Panc1 (cell line): ENCODE data around the gene MRPL3. TPM values are rescaled to one million over a fixed set of nuclear protein-coding genes. Genes with fewer than 3 reads are reported as not detected.
"Not testable (repeated sequence)": the region's sequence is repeated elsewhere in the genome, so short reads cannot be mapped to it uniquely, and the experiment has no call there.

Experiments
- ATAC-seq: fragments of 200-7000 bp; cut with Tn5 transposase; 2 replicates; pipeline ENCODE4 v1.9.1; 2020; ENCODE audit warnings: mild to moderate bottlenecking, moderate library complexity
- BruUV-seq: library from RNA; stranded (reverse); fragments of 400-500 nt; replicated peaks from 2 replicates; lab custom pipeline; 2021; lab: Mats Ljungman, UMichigan
- CTCF ChIA-PET: fragments of 300-600 bp; sonication (Branson Sonifier 250); formaldehyde crosslinking; loops from one replicate; lab custom pipeline; 2022; ENCODE audit warnings: antibody characterized with exemption; lab: Charles Lee
- POLR2A ChIA-PET: fragments of 300-600 bp; sonication (Branson Sonifier 250); formaldehyde crosslinking; loops from one replicate; lab custom pipeline; 2022; ENCODE audit warnings: antibody characterized with exemption; lab: Charles Lee
- DNase-seq: peaks from one replicate; pipeline ENCODE4 v3.0.0-alpha.2; 2010; ENCODE audit warnings: low read depth, low spot score
- H3K27ac ChIP-seq: 2 replicates; pipeline ENCODE4 v1.5.1; 2011; ENCODE audit warnings: mild to moderate bottlenecking, low read length, inconsistent platforms
- H3K27me3 ChIP-seq: fragments of 200-500 bp; sonication (Bioruptor generic); 2 replicates; pipeline ENCODE4 v1.6.0; 2014; ENCODE audit warnings: low read length, inconsistent platforms; ENCODE audit not compliant: control insufficient read depth, insufficient read depth
- H3K36me3 ChIP-seq: fragments of 200-500 bp; sonication (Bioruptor generic); 2 replicates; pipeline ENCODE4 v1.5.1; 2014; ENCODE audit warnings: inconsistent platforms, mild to moderate bottlenecking, low read length, moderate library complexity; ENCODE audit not compliant: control insufficient read depth, insufficient read depth
- H3K4me1 ChIP-seq: 2 replicates; pipeline ENCODE4 v1.5.1; 2011; ENCODE audit warnings: inconsistent platforms, mild to moderate bottlenecking, low read length, moderate library complexity; ENCODE audit not compliant: control insufficient read depth, insufficient read depth
- H3K4me3 ChIP-seq, 2 experiments: 2 replicates each; pipeline ENCODE4 v1.5.1; 2011 to 2012; ENCODE audit warnings: low read depth in 2 of 2, low read length in 2 of 2, mild to moderate bottlenecking in 2 of 2, inconsistent platforms in 1 of 2, moderate library complexity in 1 of 2
- H3K9me3 ChIP-seq: fragments of 200-500 bp; sonication (Bioruptor generic); 2 replicates; pipeline ENCODE4 v1.5.1; 2014; ENCODE audit warnings: low read depth, mild to moderate bottlenecking, inconsistent platforms, low read length, moderate library complexity; ENCODE audit not compliant: control insufficient read depth, insufficient read depth
- POLR2AphosphoS5 ChIP-seq: IDR thresholded peaks from 2 replicates; pipeline ENCODE4 v1.6.1; 2012; ENCODE audit warnings: mild to moderate bottlenecking, low read depth, low read length, moderate library complexity
- SIN3A ChIP-seq: IDR thresholded peaks from 2 replicates; pipeline ENCODE4 v1.6.1; 2012; ENCODE audit warnings: low read depth, mild to moderate bottlenecking, low read length, moderate library complexity, borderline replicate concordance; ENCODE audit not compliant: insufficient read depth
- TCF7L2 ChIP-seq: IDR thresholded peaks from 2 replicates; pipeline ENCODE4 v1.6.1; 2011; ENCODE audit warnings: mild to moderate bottlenecking, low read depth, low read length, inconsistent platforms
- in situ Hi-C: cut with HindIII; loops from 2 replicates; pipeline ENCODE4 v1.10.0; 2016; ENCODE audit warnings: low sequenced_read_pairs, low pct_unique_long_range_greater_than_20kb
- intact Hi-C: fragments of 100-400 bp; cut with micrococcal nuclease; formaldehyde crosslinking; loops from one replicate; pipeline ENCODE4 v1.10.0; 2022; ENCODE audit not compliant: unreplicated experiment
- total RNA-seq: library from RNA; stranded (reverse); gene quantifications from one replicate; pipeline ENCODE4 v1.2.1, GENCODE V29; 2021; ENCODE audit not compliant: unreplicated experiment
- TF ChIP-seq, protein P1 (sequence below): fragments of 450-650 bp; IDR thresholded peaks from 2 replicates; pipeline ENCODE4 v1.5.1; 2017; ENCODE audit warnings: mild to moderate bottlenecking
- TF ChIP-seq, protein P2 (sequence below), 2 experiments: IDR thresholded peaks; 2 replicates each; pipeline ENCODE4 v1.6.1; 2011 to 2012; ENCODE audit warnings: low read depth in 2 of 2, control low read depth in 1 of 2, low read length in 1 of 2, mild to moderate bottlenecking in 1 of 2, moderate library complexity in 1 of 2; ENCODE audit not compliant: insufficient read depth in 1 of 2

Gene MRPL3
- total RNA-seq, 1 experiment from 2014 or later: 129 TPM

DNA sequence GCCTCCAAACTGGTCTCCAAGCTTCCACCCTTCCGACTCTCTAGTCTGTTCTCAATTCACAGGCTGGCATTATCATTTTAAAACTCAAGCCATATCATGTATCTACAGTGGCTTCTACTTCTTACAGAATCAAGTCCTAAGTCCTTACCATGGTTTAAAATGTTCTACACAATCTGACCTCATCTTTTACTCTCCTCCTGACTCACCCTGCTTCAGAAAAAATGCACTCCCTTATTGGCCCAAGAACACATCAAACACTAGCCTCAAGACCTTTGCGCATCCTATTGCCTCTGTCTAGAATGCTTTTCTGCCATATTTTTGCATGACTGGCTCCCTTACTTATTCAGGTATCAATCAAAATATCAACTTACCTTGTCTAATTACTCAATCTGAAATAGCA, 11.0 kb downstream of the MRPL3 start:
- CTCF ChIA-PET: no interaction called here
- in situ Hi-C loops: no loop called here

DNA sequence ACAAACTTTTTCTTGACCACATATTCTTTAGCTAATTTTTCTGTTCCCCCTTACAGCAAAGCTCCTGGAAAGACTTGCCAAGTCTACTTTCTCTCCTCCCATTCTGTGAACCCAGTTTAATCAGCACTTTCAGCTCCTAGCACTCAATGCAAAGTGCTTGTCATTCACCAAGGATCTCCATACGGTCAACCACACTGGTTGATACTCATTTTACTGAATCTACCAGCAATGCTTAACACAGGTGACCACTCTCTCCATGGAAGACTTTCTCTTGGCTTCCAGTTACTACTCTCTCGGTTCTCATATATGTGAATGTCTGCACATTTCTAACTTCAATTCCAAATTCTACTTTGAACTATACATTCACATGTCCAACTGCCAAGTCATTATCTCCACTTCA, 11.7 kb downstream of the MRPL3 start:
- ChIA-PET CTCF (interaction anchor here (0.6 kb wide), 1 partner anchor 1150 kb away, joined by 5 read pairs; no protein-coding TSS in a partner anchor), POLR2A (no interaction called here)
- no peak overlapping the region for H3K4me3 ChIP-seq
- ATAC-seq (no peak), DNase-seq (no peak)
- peaks cover 59% of the 10 kb centered on the region for H3K36me3 ChIP-seq
- no peak overlapping the region for H3K27ac ChIP-seq
- no peaks in the 10 kb centered on the region for H3K27me3 ChIP-seq
- in situ Hi-C loops: no loop called here
- no peaks in the 10 kb centered on the region for H3K4me1 ChIP-seq
- no TSS peak for BruUV-seq
- TF ChIP-seq, protein P1, sequence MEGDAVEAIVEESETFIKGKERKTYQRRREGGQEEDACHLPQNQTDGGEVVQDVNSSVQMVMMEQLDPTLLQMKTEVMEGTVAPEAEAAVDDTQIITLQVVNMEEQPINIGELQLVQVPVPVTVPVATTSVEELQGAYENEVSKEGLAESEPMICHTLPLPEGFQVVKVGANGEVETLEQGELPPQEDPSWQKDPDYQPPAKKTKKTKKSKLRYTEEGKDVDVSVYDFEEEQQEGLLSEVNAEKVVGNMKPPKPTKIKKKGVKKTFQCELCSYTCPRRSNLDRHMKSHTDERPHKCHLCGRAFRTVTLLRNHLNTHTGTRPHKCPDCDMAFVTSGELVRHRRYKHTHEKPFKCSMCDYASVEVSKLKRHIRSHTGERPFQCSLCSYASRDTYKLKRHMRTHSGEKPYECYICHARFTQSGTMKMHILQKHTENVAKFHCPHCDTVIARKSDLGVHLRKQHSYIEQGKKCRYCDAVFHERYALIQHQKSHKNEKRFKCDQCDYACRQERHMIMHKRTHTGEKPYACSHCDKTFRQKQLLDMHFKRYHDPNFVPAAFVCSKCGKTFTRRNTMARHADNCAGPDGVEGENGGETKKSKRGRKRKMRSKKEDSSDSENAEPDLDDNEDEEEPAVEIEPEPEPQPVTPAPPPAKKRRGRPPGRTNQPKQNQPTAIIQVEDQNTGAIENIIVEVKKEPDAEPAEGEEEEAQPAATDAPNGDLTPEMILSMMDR: no peak
- TF ChIP-seq TCF7L2 (no peak), POLR2AphosphoS5 (no peak), SIN3A (no peak)
- TF ChIP-seq, protein P2, sequence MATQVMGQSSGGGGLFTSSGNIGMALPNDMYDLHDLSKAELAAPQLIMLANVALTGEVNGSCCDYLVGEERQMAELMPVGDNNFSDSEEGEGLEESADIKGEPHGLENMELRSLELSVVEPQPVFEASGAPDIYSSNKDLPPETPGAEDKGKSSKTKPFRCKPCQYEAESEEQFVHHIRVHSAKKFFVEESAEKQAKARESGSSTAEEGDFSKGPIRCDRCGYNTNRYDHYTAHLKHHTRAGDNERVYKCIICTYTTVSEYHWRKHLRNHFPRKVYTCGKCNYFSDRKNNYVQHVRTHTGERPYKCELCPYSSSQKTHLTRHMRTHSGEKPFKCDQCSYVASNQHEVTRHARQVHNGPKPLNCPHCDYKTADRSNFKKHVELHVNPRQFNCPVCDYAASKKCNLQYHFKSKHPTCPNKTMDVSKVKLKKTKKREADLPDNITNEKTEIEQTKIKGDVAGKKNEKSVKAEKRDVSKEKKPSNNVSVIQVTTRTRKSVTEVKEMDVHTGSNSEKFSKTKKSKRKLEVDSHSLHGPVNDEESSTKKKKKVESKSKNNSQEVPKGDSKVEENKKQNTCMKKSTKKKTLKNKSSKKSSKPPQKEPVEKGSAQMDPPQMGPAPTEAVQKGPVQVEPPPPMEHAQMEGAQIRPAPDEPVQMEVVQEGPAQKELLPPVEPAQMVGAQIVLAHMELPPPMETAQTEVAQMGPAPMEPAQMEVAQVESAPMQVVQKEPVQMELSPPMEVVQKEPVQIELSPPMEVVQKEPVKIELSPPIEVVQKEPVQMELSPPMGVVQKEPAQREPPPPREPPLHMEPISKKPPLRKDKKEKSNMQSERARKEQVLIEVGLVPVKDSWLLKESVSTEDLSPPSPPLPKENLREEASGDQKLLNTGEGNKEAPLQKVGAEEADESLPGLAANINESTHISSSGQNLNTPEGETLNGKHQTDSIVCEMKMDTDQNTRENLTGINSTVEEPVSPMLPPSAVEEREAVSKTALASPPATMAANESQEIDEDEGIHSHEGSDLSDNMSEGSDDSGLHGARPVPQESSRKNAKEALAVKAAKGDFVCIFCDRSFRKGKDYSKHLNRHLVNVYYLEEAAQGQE (IDR thresholded peaks at IDR 0.05; ENCODE audit: insufficient read depth in 1 of 2, low read depth in 2 of 2, low read length in 1 of 2): no peak
- intact Hi-C loops: no loop called here
- H3K9me3 ChIP-seq: no peaks in the 10 kb centered on the region

More for the DNA sequence above, 11.0 kb downstream of the MRPL3 start:
- H3K36me3 ChIP-seq: peaks cover 63% of the 10 kb centered on the region
- POLR2A ChIA-PET: no interaction called here
- no peak for DNase-seq
- TF ChIP-seq SIN3A (no peak), TCF7L2 (no peak), POLR2AphosphoS5 (no peak)
- TF ChIP-seq, protein P1: no peak
- TF ChIP-seq, protein P2 (IDR thresholded peaks at IDR 0.05; ENCODE audit: insufficient read depth in 1 of 2, low read depth in 2 of 2, low read length in 1 of 2): no peak
- H3K27me3 ChIP-seq: no peaks in the 10 kb centered on the region
- ATAC-seq: no peak
- H3K27ac ChIP-seq: no peak overlapping the region
- BruUV-seq: no TSS peak
- H3K4me1 ChIP-seq: no peaks in the 10 kb centered on the region
- no peaks in the 10 kb centered on the region for H3K9me3 ChIP-seq
- H3K4me3 ChIP-seq: no peak overlapping the region
- intact Hi-C loops: no loop called here

DNA sequence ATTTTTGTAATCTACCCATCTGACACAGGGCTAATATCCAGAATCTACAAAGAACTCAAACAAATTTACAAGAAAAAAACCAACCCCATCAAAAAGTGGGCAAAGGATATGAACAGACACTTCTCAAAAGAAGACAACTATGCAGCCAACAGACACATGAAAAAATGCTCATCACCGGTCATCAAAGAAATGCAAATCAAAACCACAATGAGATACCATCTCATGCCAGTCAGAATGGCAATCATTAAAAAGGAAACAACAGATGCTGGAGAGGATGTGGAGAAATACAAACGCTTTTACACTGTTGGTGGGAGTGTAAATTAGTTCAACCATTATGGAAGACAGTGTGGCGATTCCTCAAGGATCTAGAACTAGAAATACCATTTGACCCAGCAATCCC, 16.2 kb downstream of the MRPL3 start:
- peaks cover 35% of the 10 kb centered on the region for H3K36me3 ChIP-seq
- H3K4me3 ChIP-seq, BruUV-seq, H3K27ac ChIP-seq, in situ Hi-C loops, POLR2A ChIA-PET, H3K4me1 ChIP-seq, CTCF ChIA-PET, DNase-seq, H3K27me3 ChIP-seq, ATAC-seq, H3K9me3 ChIP-seq: not testable (repeated sequence)
- intact Hi-C loops: loop anchor here (10.0 kb wide), 1 partner anchor 452 kb away; no protein-coding TSS in a partner anchor
